ENCODE data around the gene C12orf57. TPM values are rescaled to one million over a fixed set of nuclear protein-coding genes. Genes with fewer than 3 reads are reported as not detected.

The C12orf57 gene
- total and polyA plus RNA-seq, 2 experiments from 2014 or later = 208 to 260 TPM

DNA sequence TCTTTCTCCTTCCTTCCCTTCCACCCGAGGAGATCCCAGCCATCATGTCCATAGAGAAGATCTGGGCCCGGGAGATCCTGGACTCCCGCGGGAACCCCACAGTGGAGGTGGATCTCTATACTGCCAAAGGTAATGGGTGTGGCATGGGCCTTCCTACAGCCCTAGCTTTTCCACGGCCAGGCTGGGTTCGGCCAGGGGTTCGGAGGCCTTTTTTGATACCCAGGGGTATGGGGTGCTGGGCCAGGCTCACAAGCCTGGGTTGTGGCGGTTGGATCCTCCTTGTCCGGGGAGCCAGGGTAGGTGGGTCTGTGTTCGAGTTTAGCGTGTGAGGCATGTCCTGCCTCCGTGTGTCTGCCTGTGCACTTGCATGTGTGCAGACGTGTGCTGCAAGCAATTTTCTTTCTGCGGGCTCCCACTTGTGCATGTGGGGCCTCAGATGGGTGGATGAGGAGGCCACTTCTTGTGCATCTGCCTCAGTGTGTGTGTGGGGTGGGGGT, 28.0 kb upstream of the C12orf57 start:
- no peak overlapping the region for H3K4me3 ChIP-seq
- no peaks in the 10 kb centered on the region for H3K4me1 ChIP-seq (ENCODE audit: low read depth)
- H3K36me3 ChIP-seq = peaks cover 2% of the 10 kb centered on the region
- TF ChIP-seq, protein P1, sequence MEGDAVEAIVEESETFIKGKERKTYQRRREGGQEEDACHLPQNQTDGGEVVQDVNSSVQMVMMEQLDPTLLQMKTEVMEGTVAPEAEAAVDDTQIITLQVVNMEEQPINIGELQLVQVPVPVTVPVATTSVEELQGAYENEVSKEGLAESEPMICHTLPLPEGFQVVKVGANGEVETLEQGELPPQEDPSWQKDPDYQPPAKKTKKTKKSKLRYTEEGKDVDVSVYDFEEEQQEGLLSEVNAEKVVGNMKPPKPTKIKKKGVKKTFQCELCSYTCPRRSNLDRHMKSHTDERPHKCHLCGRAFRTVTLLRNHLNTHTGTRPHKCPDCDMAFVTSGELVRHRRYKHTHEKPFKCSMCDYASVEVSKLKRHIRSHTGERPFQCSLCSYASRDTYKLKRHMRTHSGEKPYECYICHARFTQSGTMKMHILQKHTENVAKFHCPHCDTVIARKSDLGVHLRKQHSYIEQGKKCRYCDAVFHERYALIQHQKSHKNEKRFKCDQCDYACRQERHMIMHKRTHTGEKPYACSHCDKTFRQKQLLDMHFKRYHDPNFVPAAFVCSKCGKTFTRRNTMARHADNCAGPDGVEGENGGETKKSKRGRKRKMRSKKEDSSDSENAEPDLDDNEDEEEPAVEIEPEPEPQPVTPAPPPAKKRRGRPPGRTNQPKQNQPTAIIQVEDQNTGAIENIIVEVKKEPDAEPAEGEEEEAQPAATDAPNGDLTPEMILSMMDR (IDR thresholded peaks at IDR 0.05; ENCODE audit: low read depth, low read length) = no peak
- no peaks in the 10 kb centered on the region for H3K9me3 ChIP-seq (ENCODE audit: low read depth)
- H3K27me3 ChIP-seq = no peaks in the 10 kb centered on the region
- DNase-seq (ENCODE audit: low read depth in 1 of 2, low spot score in 1 of 2) = no peak
- no peak overlapping the region for H3K27ac ChIP-seq

DNA sequence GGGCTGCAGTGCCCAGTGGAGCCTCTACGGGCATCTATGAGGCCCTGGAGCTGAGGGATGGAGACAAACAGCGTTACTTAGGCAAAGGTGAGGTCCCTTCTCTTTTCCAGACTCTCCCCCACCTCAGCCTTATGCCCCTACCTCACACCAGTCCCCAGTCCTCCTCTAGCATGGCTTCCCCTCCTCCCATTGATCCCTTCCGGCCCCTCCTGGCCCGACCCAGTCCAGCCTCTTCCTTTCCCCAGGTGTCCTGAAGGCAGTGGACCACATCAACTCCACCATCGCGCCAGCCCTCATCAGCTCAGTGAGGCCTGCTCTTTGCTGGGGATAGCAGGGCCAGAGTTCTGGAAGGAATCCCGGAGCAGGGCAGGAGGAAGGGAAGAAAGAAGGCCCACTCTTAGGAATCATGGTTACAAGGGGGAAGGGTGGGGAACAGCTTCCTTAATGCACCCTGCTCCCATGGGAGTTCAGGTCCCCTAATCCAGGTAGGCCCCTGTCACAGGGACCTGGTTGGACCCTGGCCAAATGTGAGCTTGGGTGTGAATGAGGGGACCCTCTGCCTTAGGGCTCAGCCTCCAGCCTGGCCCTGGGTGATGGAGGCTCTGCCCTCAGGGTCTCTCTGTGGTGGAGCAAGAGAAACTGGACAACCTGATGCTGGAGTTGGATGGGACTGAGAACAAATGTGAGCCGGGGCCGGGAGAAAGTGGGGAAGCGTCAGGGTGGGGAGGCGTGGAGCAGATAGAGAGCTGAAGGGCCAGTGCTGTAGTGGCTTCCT, 27.2 kb upstream of the C12orf57 start:
- TF ChIP-seq, protein P1 (IDR thresholded peaks at IDR 0.05; ENCODE audit: low read depth, low read length) = no peak
- H3K36me3 ChIP-seq = peaks cover 4% of the 10 kb centered on the region
- no peaks in the 10 kb centered on the region for H3K9me3 ChIP-seq (ENCODE audit: low read depth)
- H3K27ac ChIP-seq = no peak overlapping the region
- no peak for DNase-seq (ENCODE audit: low read depth in 1 of 2, low spot score in 1 of 2)
- H3K27me3 ChIP-seq = no peaks in the 10 kb centered on the region
- H3K4me3 ChIP-seq = no peak overlapping the region
- no peaks in the 10 kb centered on the region for H3K4me1 ChIP-seq (ENCODE audit: low read depth)

DNA sequence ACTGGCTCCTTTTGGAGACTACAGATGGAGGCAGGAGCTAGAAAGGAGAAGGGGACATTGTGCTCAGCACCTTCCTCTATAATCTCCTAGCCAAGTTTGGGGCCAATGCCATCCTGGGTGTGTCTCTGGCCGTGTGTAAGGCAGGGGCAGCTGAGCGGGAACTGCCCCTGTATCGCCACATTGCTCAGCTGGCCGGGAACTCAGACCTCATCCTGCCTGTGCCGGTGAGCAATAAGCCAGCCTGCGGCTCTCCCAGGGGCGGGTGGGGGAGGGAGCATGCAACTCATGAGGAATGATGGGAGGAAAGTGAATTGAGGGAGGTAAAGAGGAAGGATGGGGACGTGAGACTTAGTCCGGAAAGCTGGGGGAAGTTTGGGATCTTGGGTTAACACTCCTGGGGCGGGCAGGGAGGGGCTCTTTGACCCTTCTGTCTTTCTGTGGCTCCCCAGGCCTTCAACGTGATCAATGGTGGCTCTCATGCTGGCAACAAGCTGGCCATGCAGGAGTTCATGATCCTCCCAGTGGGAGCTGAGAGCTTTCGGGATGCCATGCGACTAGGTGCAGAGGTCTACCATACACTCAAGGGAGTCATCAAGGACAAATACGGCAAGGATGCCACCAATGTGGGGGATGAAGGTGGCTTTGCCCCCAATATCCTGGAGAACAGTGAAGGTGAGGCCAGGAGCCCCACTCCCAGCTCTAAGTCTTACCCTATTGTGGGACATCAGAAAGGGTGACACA, 26.2 kb upstream of the C12orf57 start:
- Histone ChIP-seq H3K4me3 (no peak overlapping the region), H3K36me3 (peaks cover 9% of the 10 kb centered on the region), H3K4me1 (ENCODE audit: low read depth) (no peaks in the 10 kb centered on the region), H3K27me3 (no peaks in the 10 kb centered on the region), H3K27ac (no peak overlapping the region), H3K9me3 (ENCODE audit: low read depth) (no peaks in the 10 kb centered on the region)
- TF ChIP-seq, protein P1 (IDR thresholded peaks at IDR 0.05; ENCODE audit: low read depth, low read length) = no peak
- DNase-seq (ENCODE audit: low read depth in 1 of 2, low spot score in 1 of 2) = peak in 1 of 2 donors; percentile 62

DNA sequence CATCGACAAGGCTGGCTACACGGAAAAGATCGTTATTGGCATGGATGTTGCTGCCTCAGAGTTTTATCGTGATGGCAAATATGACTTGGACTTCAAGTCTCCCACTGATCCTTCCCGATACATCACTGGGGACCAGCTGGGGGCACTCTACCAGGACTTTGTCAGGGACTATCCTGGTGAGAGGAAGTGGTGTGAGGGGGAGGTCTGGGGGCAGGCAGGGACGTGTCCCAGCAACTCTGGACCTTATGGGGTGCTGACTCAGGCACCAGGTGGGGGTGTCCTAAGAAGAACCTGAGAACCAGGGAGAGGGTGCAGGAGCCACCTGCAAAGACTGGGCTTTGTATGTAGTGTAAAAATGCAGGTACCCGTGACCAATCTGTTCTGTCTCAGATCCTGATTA, 24.2 kb upstream of the C12orf57 start:
- Histone ChIP-seq H3K4me3 (no peak overlapping the region), H3K27me3 (no peaks in the 10 kb centered on the region), H3K27ac (no peak overlapping the region), H3K4me1 (ENCODE audit: low read depth) (peaks cover 2% of the 10 kb centered on the region), H3K36me3 (peaks cover 9% of the 10 kb centered on the region), H3K9me3 (ENCODE audit: low read depth) (no peaks in the 10 kb centered on the region)
- no peak for DNase-seq (ENCODE audit: low read depth in 1 of 2, low spot score in 1 of 2)
- TF ChIP-seq, protein P1 (IDR thresholded peaks at IDR 0.05; ENCODE audit: low read depth, low read length) = no peak

DNA sequence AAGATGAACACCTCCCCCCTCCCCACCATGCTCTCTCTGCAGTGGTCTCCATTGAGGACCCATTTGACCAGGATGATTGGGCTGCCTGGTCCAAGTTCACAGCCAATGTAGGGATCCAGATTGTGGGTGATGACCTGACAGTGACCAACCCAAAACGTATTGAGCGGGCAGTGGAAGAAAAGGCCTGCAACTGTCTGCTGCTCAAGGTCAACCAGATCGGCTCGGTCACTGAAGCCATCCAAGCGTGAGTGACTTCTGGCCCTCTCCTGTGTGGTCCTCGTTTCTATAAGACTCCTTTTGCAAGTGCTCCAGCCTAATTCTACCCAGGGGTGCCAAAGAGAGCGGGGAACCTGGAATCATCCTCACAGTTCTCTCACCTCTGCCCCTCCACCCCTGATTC, 22.3 kb upstream of the C12orf57 start:
- no peak overlapping the region for H3K4me3 ChIP-seq
- TF ChIP-seq, protein P1 (IDR thresholded peaks at IDR 0.05; ENCODE audit: low read depth, low read length) = no peak
- peaks cover 9% of the 10 kb centered on the region for H3K36me3 ChIP-seq
- no peaks in the 10 kb centered on the region for H3K27me3 ChIP-seq
- no peak overlapping the region for H3K27ac ChIP-seq
- peaks cover 22% of the 10 kb centered on the region for H3K4me1 ChIP-seq (ENCODE audit: low read depth)
- no peaks in the 10 kb centered on the region for H3K9me3 ChIP-seq (ENCODE audit: low read depth)
- DNase-seq (ENCODE audit: low read depth in 1 of 2, low spot score in 1 of 2) = no peak
